K562 (cell line): ENCODE measurements around the gene BAIAP2. TPM values are rescaled to one million over a fixed set of nuclear protein-coding genes. Genes with fewer than 3 reads are reported as not detected.
A peak's percentile ranks its signal among the peaks of the same experiment; 100 is the strongest.

ENCODE experiments used
- ATAC-seq: fragments of 200-7000 bp; cut with Tn5 transposase; 3 replicates; pipeline ENCODE4 v1.9.1; 2020; ENCODE audit warnings: moderate library complexity
- BruUV-seq: library from RNA; stranded (reverse); fragments of 400-500 nt; replicated peaks from 2 replicates; lab custom pipeline; 2021; lab: Mats Ljungman, UMichigan
- CTCF ChIA-PET: fragments of 300-600 bp; formaldehyde crosslinking; extraction: SDS; loops from one replicate; lab custom pipeline; 2021; ENCODE audit warnings: low intra/inter-chr PET ratio; lab: Yijun Ruan, JAX
- POLR2A ChIA-PET: fragments of 300-600, 350-650 bp; sonication (Branson Sonifier 250); formaldehyde crosslinking; extraction: SDS; loops from one replicate; lab custom pipeline; 2021; ENCODE audit warnings: antibody characterized with exemption, inconsistent platforms; lab: Yijun Ruan, JAX
- DNase-seq, 4 experiments: peaks; one replicate each; pipeline versions ENCODE4 v3.0.0 to v3.0.0-alpha.2; 2011 to 2018; ENCODE audit warnings: low spot score in 3 of 4, mixed read lengths in 3 of 4; ENCODE audit errors: extremely low read depth in 1 of 4
- FAIRE-seq: peaks from 2 replicates; lab custom pipeline; 2011; peaks lifted over from hg19 to GRCh38; lab: Jason Lieb, UNC
- H2AFZ ChIP-seq: 2 replicates; pipeline ENCODE4 v1.6.0; 2011; ENCODE audit warnings: low read depth, low read length, control low read depth, inconsistent platforms
- H3K27ac ChIP-seq: fragments of 200-600 bp; 3 replicates; pipeline ENCODE4 v1.8.0; 2011; ENCODE audit warnings: low read depth, mild to moderate bottlenecking, control low read depth, inconsistent platforms, low read length, moderate library complexity, mixed read lengths; ENCODE audit errors: extremely low read depth
- H3K27me3 ChIP-seq, 2 experiments: fragments of 300-600 bp in 1 of 2; 2 replicates in 1 of 2; 3 replicates in 1 of 2; pipeline versions ENCODE4 v1.6.0 to v1.8.0; 2011; ENCODE audit warnings: inconsistent platforms in 2 of 2, low read length in 2 of 2, mild to moderate bottlenecking in 1 of 2, mixed read lengths in 1 of 2, moderate library complexity in 1 of 2; ENCODE audit not compliant: control insufficient read depth in 2 of 2, insufficient read depth in 2 of 2
- H3K36me3 ChIP-seq: fragments of 300-600 bp; 3 replicates; pipeline ENCODE4 v1.8.0; 2011; ENCODE audit warnings: mild to moderate bottlenecking, low read length, inconsistent platforms; ENCODE audit not compliant: control insufficient read depth, insufficient read depth
- H3K4me1 ChIP-seq, 2 experiments: fragments of 200-600 bp in 1 of 2; replicated peaks in 1 of 2; 2 replicates in 1 of 2; 3 replicates in 1 of 2; pipeline versions ENCODE4 v1.5.1 to v1.8.0; 2011; ENCODE audit warnings: inconsistent platforms in 2 of 2, low read length in 2 of 2, mild to moderate bottlenecking in 1 of 2, mixed read lengths in 1 of 2, moderate library complexity in 1 of 2; ENCODE audit not compliant: control insufficient read depth in 2 of 2, insufficient read depth in 2 of 2
- H3K4me2 ChIP-seq: 2 replicates; pipeline ENCODE4 v1.6.1; 2011; ENCODE audit warnings: low read length, control low read depth, inconsistent platforms, mixed read lengths; ENCODE audit not compliant: insufficient read depth
- H3K4me3 ChIP-seq: fragments of 200-600 bp; sonication (generic), shearing (Covaris generic); 2 replicates; pipeline ENCODE4 v1.5.1; 2016; ENCODE audit warnings: control low read depth, inconsistent platforms
- H3K79me2 ChIP-seq: fragments of 200-600 bp; 3 replicates; pipeline ENCODE4 v1.8.0; 2011; ENCODE audit warnings: low read length, inconsistent platforms; ENCODE audit not compliant: control insufficient read depth, insufficient read depth
- H3K9ac ChIP-seq, 2 experiments: 2 replicates each; pipeline versions ENCODE4 v1.6.0 to v1.6.1; 2011; ENCODE audit warnings: low read depth in 2 of 2, low read length in 2 of 2, control low read depth in 1 of 2, inconsistent platforms in 1 of 2, mild to moderate bottlenecking in 1 of 2, mixed read lengths in 1 of 2; ENCODE audit not compliant: insufficient read depth in 1 of 2
- H3K9me1 ChIP-seq: one replicate; pipeline ENCODE4 v1.6.0; 2011; ENCODE audit warnings: inconsistent platforms, mild to moderate bottlenecking, low read length, moderate library complexity; ENCODE audit not compliant: control insufficient read depth, insufficient read depth
- H3K9me3 ChIP-seq: replicated peaks from 2 replicates; pipeline ENCODE4 v1.5.1; 2011; ENCODE audit warnings: low read depth, low read length, inconsistent platforms; ENCODE audit not compliant: control insufficient read depth, insufficient read depth
- H4K20me1 ChIP-seq: replicated peaks from 2 replicates; pipeline ENCODE4 v1.6.1; 2011; ENCODE audit warnings: low read length, inconsistent platforms, mixed read lengths; ENCODE audit not compliant: control insufficient read depth, insufficient read depth
- CBFB ChIP-seq: sonication (generic); formaldehyde crosslinking; IDR thresholded peaks from 2 replicates; pipeline ENCODE4 v1.4.0; 2020; ENCODE audit warnings: mild to moderate bottlenecking, missing genetic modification reagents
- KDM2B ChIP-seq: fragments of 250-450 bp; sonication (Bioruptor Pico); IDR thresholded peaks from 2 replicates; pipeline ENCODE4 v1.8.0; 2021; ENCODE audit warnings: mild to moderate bottlenecking, moderate library complexity
- MAFG ChIP-seq: fragments of 450-650 bp; conservative IDR thresholded peaks from 2 replicates; pipeline ENCODE4 v1.6.1; 2016; ENCODE audit warnings: missing genetic modification characterization, missing compliant biosample characterization
- PCBP2 ChIP-seq: fragments of 200-400 bp; formaldehyde crosslinking; IDR thresholded peaks from 2 replicates; pipeline ENCODE4 v1.6.1; 2018; ENCODE audit warnings: low read length, low read depth, mild to moderate bottlenecking, moderate library complexity; ENCODE audit not compliant: poor library complexity, severe bottlenecking
- POLR3A ChIP-seq: IDR thresholded peaks from 2 replicates; pipeline ENCODE4 v1.6.1; 2011; ENCODE audit warnings: borderline replicate concordance, mild to moderate bottlenecking, moderate library complexity; ENCODE audit not compliant: insufficient read length, insufficient read depth; ENCODE audit errors: extremely low read depth
- RFX1 ChIP-seq: fragments of 450-650 bp; IDR thresholded peaks from 2 replicates; pipeline ENCODE4 v1.6.1; 2016; ENCODE audit warnings: mild to moderate bottlenecking, moderate library complexity
- SRSF7 ChIP-seq: fragments of 200-400 bp; formaldehyde crosslinking; optimal IDR thresholded peaks from 2 replicates; pipeline ENCODE3; 2017; ENCODE audit warnings: mild to moderate bottlenecking, low read depth, low read length
- TSHZ1 ChIP-seq: fragments of 250-450 bp; sonication (Bioruptor Pico); IDR thresholded peaks from 2 replicates; pipeline ENCODE4 v1.4.0; 2020; ENCODE audit warnings: mild to moderate bottlenecking, moderate library complexity
- WGBS: fragments of 100-300 bp; shearing (Covaris generic); methylation state at CpG from one replicate; pipeline ENCODE4 v1.1.6; 2016; ENCODE audit warnings: low coverage, mixed read lengths; ENCODE audit not compliant: insufficient coverage; ENCODE audit errors: missing lambda C conversion rate; 5-methylcytosine and 5-hydroxymethylcytosine counted together
- in situ Hi-C: fragments of 300-500 bp; cut with MboI; formaldehyde crosslinking; loops from 4 replicates; pipeline ENCODE4 v1.15.0; 2018; ENCODE audit warnings: inconsistent platforms, mixed read lengths
- intact Hi-C: fragments of 100-400 bp; cut with micrococcal nuclease; formaldehyde crosslinking; loops from 2 replicates; pipeline ENCODE4 v1.14.2; 2022
- polyA plus RNA-seq, 8 experiments: library from polyadenylated mRNA; depleted of rRNA in 4 of 8; stranded (reverse) in 5 of 8; unstranded in 3 of 8; fragments of >200 nt; fragmentation: Nextera tagmentation in 2 of 8; fragmentation: Illumina TruSeq in 1 of 8; extraction: Ambion mirVana in 2 of 8; extraction: Trizol in 1 of 8; gene quantifications; 2 replicates each; pipeline versions ENCODE4 v1.2.1 to v1.2.3, GENCODE V29; 2011 to 2014; ENCODE audit warnings: inconsistent platforms in 1 of 8, missing spikeins in 1 of 8
- total RNA-seq, 7 experiments: library from RNA; depleted of rRNA in 6 of 7; stranded (reverse); fragments of >200 nt in 6 of 7; fragmentation: Illumina TruSeq in 2 of 7; extraction: Trizol in 2 of 7; gene quantifications; 2 replicates each; pipeline versions ENCODE4 v1.2.1 to v1.2.3, GENCODE V29; 2011 to 2021; ENCODE audit warnings: low replicate concordance in 1 of 7
- TF ChIP-seq, protein P1 (sequence below): fragments of 250-450 bp; sonication (Bioruptor Pico); IDR thresholded peaks from 2 replicates; pipeline ENCODE4 v1.8.0; 2022; ENCODE audit warnings: inconsistent platforms, mild to moderate bottlenecking, moderate library complexity, borderline replicate concordance

Gene BAIAP2
- total and polyA plus RNA-seq, 9 of the 15 experiments (the other 6 are each of a cell fraction or from before 2014, with no cell fraction given) = 2.3 to 51.6 (median 18.4) TPM

DNA sequence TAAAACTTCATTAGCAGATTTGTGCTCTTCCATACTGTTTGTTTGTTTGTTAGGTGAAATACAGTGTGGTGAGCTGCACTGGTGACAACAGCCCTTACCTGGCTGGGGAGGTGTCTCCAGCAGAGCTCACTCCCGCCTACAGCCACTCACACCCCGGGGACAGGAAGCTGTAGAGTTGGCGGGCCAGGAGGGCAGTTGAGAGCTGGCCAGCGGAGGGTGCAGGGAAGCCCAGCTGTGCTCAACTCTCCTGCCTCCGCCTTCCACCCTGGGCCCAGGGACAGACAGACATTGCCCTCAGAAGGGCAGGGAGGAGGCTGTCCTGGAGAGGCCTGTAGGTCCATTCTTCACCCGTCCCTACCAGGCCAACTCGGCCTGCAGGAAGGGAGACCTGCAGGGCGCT lies 81.8 kb downstream of the BAIAP2 start:
- no peaks in the 10 kb centered on the region for H3K79me2 ChIP-seq

More for the DNA sequence above, 81.8 kb downstream of the BAIAP2 start:
- POLR2A ChIA-PET = interaction anchor here (0.9 to 1.9 kb wide), 5 partner anchors 9 to 685 kb away, joined by 3 to 4 read pairs (median 3); partner anchors contain the start of gene BAIAP2
- peak overlapping the region in 1 of 2 experiments; percentile 83; a peak in 2 of 4 replicates for H3K9ac ChIP-seq
- H3K27me3 ChIP-seq = no peaks in the 10 kb centered on the region
- in situ Hi-C loops = no loop called here
- ATAC-seq (no peak), FAIRE-seq (no peak), DNase-seq (no peak)
- H3K9me3 ChIP-seq = no peaks in the 10 kb centered on the region
- H3K4me2 ChIP-seq = no peak overlapping the region
- CTCF ChIA-PET = no interaction called here
- no peak for TF ChIP-seq SRSF7
- TF ChIP-seq TSHZ1 (CRISPR knock-in tag) = no peak
- TF ChIP-seq POLR3A = no peak
- no peak for TF ChIP-seq MAFG (tag)
- TF ChIP-seq RFX1 = no peak
- TF ChIP-seq, protein P1, sequence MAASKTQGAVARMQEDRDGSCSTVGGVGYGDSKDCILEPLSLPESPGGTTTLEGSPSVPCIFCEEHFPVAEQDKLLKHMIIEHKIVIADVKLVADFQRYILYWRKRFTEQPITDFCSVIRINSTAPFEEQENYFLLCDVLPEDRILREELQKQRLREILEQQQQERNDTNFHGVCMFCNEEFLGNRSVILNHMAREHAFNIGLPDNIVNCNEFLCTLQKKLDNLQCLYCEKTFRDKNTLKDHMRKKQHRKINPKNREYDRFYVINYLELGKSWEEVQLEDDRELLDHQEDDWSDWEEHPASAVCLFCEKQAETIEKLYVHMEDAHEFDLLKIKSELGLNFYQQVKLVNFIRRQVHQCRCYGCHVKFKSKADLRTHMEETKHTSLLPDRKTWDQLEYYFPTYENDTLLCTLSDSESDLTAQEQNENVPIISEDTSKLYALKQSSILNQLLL = no peak
- no peak for TF ChIP-seq CBFB (CRISPR knock-in tag)
- no peak for TF ChIP-seq PCBP2
- TF ChIP-seq KDM2B (CRISPR knock-in tag) = no peak
- WGBS = 78% methylated on average over 7 of the region's 8 CpGs
- H3K4me1 ChIP-seq = peaks cover 0 to 77% of the 10 kb centered on the region in 2 experiments; a peak in 4 of 5 replicates
- peaks cover 2% of the 10 kb centered on the region for H3K9me1 ChIP-seq
- H3K4me3 ChIP-seq = no peak overlapping the region
- no peak overlapping the region for H2AFZ ChIP-seq
- no peak overlapping the region for H3K27ac ChIP-seq
- 0 out of 2 replicates have a peak, but pooled peaks cover 10% of the 10 kb centered on the region for H4K20me1 ChIP-seq
- intact Hi-C loops = no loop called here
- BruUV-seq = no TSS peak
- H3K36me3 ChIP-seq = peaks cover 3% of the 10 kb centered on the region; the same call in 1 of the 3 replicates
